Measurements from ENCODE around the gene ATP4B.
"Not testable (repeated sequence)": the region's sequence is repeated elsewhere in the genome, so short reads cannot be mapped to it uniquely, and the experiment has no call there.

ATP4B gene

GRCh38 chr13:113625965-113626721 is 31.9 kb downstream of the ATP4B start:
- peak; percentile 48 for DNase-seq (ENCODE audit: low read depth)

- not testable (repeated sequence) for DNase-seq (ENCODE audit: low read depth)
Observed at GRCh38 chr13:113624640-113625304, 33.2 kb downstream of the ATP4B start.

DNA sequence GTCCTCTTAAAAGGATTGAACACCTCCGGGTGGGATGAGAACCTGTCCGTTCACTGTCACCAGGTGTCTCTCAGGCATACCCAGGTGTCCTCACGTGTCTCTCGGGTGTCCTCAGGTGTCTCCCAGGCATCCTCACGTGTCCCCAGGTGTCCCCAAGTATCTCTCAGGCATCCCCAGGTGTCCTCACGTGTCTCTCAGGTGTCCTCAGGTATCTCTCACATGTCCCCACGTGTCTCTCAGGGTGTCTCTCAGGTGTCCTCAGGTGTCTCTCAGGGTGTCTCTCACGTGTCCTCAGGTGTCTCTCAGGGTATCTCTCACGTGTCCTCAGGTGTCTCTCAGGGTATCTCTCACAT is 33.8 kb downstream of the ATP4B start:
- no peak for DNase-seq (ENCODE audit: low read depth)

DNA sequence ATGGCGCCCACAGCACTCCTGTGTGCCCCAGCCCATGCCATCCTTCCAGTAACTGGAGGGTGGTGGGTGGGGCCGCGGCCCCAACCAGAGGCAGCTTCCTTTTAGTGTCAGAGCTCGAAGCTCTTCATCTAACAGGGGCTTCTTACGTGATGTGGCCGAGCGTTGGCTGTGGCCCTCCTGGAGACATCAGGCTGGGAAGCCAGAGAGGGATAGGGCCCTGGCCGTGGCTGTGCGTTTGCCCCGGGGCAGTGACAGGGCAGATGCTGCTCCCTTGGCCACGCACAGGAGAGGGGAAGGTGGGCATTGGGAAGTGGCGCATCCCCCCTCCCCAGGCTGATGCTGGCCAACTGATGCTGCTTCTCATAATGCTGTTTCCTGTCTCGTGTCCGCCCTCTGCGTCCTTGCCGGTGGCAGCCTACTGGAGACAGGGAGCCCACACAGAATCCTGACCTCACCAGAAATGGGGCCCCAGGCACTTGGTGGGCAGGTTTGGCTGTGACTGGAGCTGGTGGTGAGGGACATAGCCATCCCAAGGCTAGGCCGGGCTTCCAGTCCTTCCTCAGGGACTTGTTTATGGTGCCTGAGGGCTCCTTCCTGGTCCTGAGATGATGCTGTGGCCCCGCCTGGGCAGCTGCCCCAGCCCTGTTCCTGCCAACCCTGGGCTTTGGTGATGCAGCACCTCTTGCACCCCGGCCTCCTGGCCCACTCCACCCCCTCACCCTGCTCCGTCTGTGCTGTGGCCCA is 34.3 kb downstream of the ATP4B start:
- DNase-seq (ENCODE audit: low read depth) = no peak

DNA sequence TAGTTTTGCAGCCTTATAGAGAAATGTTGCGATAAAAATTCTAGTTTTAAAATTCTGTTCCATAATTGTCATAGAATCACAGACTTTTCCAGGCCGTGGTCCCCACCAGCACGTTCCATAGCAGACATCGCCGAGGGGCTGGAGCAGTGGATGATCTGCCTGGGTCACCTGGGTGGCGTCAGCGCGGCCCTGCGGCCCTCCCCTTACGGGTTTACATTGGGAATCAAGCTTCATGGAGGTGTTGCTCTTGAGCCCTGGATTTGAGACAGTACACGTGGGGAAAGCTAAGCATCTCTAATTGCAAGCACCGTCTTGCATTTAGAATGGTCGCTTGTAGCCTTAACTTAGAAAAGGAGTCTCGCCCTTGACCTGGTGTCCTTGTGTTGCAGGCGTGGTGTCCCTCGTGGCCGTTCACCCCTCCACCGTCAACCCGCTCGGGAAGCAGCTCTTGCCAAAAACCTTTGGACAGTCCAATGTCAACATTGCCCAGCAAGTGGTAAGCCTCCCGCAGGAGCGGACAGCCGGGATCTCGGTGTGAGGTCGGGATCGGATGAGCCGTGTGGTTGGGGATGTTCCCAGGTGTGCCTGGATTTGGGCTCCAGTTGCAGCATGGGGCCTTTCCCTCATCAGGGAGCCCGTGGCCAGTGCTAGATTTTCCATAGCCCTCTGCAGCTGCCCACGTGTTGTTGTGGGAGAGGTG is 35.1 kb downstream of the ATP4B start:
- no peak for DNase-seq (ENCODE audit: low read depth)

GRCh38 chr13:113621986-113622550 is 35.9 kb downstream of the ATP4B start:
- not testable (repeated sequence) for DNase-seq (ENCODE audit: low read depth)

DNA sequence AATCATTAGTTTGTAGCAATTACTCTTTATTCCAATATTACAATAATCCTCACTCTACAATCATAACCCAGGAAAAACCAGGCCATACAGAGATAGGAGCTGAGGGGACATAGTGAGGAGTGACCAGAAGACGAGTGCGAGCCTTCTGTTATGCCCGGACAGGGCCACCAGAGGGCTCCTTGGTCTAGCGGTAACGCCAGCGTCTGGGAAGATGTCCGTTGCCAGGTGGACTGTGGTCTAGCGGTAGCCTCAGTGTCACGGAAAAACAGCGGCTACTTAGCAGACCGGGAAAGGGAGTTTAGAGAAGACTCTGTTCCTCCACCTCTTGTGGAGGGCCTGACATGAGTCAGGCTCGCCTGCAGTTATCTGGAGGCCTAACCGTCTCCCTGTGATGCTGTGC is 36.5 kb downstream of the ATP4B start:
- DNase-seq (ENCODE audit: low read depth) = not testable (repeated sequence)

GRCh38 chr13:113621046-113621445 is 37.0 kb downstream of the ATP4B start:
- DNase-seq (ENCODE audit: low read depth) = no peak

- no peak for DNase-seq (ENCODE audit: low read depth)
Observed at GRCh38 chr13:113620036-113620796, 37.8 kb downstream of the ATP4B start.

- DNase-seq (ENCODE audit: low read depth) = no peak
Observed at GRCh38 chr13:113618455-113618854, 39.5 kb downstream of the ATP4B start.

DNA sequence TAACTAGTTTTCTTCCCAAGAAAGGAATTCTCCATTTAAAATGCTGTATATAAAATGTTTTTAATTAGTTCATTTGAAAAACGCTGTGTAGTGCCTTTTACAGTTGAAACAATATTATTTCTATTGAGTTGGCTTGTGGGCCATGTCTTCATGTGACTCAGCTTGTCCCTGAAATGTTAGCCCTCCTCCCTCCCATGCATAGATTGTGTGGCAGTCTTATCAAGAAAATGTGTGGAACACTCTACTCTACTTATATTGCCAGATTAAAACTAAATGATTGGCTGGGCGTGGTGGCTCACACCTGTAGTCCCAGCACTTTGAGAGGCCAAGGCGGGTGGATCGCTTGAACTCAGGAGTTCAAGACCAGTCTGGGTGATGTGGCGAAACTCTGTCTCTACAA is 40.0 kb downstream of the ATP4B start:
- no peak for DNase-seq (ENCODE audit: low read depth)

GRCh38 chr13:113616991-113617749 is 40.8 kb downstream of the ATP4B start:
- DNase-seq (ENCODE audit: low read depth) = no peak

GRCh38 chr13:113616281-113616906 is 41.6 kb downstream of the ATP4B start:
- DNase-seq (ENCODE audit: low read depth) = no peak

- no peak for DNase-seq (ENCODE audit: low read depth)
Observed at GRCh38 chr13:113613789-113614379, 44.1 kb downstream of the ATP4B start.

DNA sequence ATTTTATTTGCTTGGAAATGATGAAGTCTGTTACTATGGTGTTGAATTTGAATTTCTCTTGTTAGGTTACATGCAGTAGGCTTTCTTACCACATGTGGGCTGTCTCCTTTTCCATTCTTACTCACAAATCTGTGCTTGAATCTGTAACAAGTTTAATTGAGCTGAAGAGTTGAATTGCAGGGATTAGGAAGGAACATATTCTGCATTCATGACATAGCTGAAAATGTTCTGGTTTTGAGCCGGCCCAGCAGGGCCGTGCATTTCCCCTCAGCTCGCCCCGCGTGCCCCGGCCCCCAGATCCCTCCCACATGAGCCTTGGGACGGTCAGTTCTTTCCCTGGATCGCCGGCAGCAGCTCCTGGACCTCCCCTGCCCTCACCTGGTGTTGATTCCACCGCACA is 45.4 kb downstream of the ATP4B start:
- no peak for DNase-seq (ENCODE audit: low read depth)

DNA sequence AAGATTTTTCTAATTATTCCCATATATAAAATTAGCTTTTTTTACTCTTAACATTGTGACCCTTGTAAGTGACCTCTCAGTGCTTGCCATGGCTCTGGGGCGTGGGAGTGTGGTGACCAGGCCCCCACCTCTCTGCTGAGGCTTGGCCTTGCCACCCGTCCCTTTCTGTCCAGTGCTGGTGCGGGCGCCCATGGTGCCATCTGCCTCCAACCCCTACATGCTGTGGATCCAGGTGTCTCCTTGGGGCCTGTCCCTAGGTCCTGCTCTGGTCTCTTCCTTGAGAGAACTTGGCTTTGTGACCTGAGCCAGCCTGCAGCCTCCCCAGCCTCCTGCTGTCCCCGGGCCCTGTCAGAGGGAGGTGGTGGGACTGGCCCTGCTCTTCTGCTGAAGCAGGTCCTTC is 46.0 kb downstream of the ATP4B start:
- no peak for DNase-seq (ENCODE audit: low read depth)

- no peak for DNase-seq (ENCODE audit: low read depth)
Observed at GRCh38 chr13:113610266-113610665, 47.7 kb downstream of the ATP4B start.

- no peak for DNase-seq (ENCODE audit: low read depth)
Observed at GRCh38 chr13:113609616-113610015, 48.4 kb downstream of the ATP4B start.

DNA sequence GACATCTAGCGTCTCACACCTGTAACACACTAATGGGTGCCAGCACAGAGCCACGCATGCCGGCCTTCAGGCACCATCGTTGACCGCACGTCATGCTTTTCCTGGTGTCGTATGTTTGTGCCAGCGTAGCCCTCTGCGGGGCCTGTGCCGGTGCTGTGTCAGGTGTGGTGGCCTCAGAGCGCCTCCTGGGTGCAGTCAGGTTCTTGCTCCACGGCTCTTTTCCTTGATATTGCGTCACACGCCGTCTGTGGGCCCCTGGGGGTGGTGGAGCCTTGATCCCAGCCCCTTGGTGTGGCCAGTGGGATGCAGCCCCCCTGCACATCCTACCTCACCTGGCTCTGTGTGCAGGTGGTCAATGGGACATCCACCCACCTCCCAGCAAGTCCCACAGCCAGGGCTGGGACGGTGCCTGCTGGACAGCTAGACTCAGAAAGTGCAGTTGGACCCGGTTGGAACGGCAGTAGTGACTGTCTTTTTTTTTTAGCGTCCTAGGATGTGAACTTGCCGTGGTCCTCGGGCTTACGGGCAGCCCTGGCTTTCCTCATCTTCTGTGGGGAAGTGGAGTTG is 48.9 kb downstream of the ATP4B start:
- no peak for DNase-seq (ENCODE audit: low read depth)

Measured in GM04503 (cell line).